SK-N-SH (cell line): ENCODE data around the gene ANKS1B. TPM values are rescaled to one million over a fixed set of nuclear protein-coding genes. Genes with fewer than 3 reads are reported as not detected.

Source experiments
- CTCF ChIA-PET: fragments of 300-600, 350-600 bp; formaldehyde crosslinking; extraction: SDS; loops from one replicate; lab custom pipeline; 2021; lab: Yijun Ruan, JAX
- POLR2A ChIA-PET: fragments of 350-600 bp; sonication (Branson Sonifier 250); formaldehyde crosslinking; extraction: SDS; loops from one replicate; lab custom pipeline; 2020; ENCODE audit warnings: antibody characterized with exemption, inconsistent platforms; lab: Yijun Ruan, JAX
- DNase-seq: peaks from one replicate; pipeline ENCODE4 v3.0.0; 2012
- H2AFZ ChIP-seq: fragments of 200-600 bp; sonication (generic); 2 replicates; pipeline ENCODE4 v1.8.1; 2016; ENCODE audit warnings: antibody characterized with exemption, mild to moderate bottlenecking, low read depth
- H3F3A ChIP-seq: fragments of 200-600 bp; sonication (generic); replicated peaks from 2 replicates; pipeline ENCODE3; 2016; ENCODE audit warnings: antibody characterized with exemption, mild to moderate bottlenecking; ENCODE audit not compliant: insufficient read depth
- H3K27ac ChIP-seq, 2 experiments: fragments of 200-500 bp in 1 of 2; fragments of 200-600 bp in 1 of 2; sonication (Bioruptor generic) in 1 of 2; sonication (generic), shearing (Covaris generic) in 1 of 2; 2 replicates each; pipeline versions ENCODE4 v1.5.1 to v1.6.1; 2014 to 2016; ENCODE audit warnings: low read depth in 2 of 2, inconsistent platforms in 1 of 2, low read length in 1 of 2, mild to moderate bottlenecking in 1 of 2, mixed read lengths in 1 of 2
- H3K27me3 ChIP-seq: fragments of 200-600 bp; sonication (generic), shearing (Covaris generic); 2 replicates; pipeline ENCODE4 v1.6.1; 2016; ENCODE audit warnings: mixed run types; ENCODE audit not compliant: insufficient read depth
- H3K36me3 ChIP-seq, 2 experiments: fragments of 200-500 bp in 1 of 2; fragments of 200-600 bp in 1 of 2; sonication (Bioruptor generic) in 1 of 2; sonication (generic) in 1 of 2; replicated peaks in 1 of 2; 2 replicates each; pipeline versions ENCODE3 to v1.5.1; 2014 to 2016; ENCODE audit warnings: low read length in 1 of 2, mild to moderate bottlenecking in 1 of 2; ENCODE audit not compliant: insufficient read depth in 2 of 2, control insufficient read depth in 1 of 2
- H3K4me1 ChIP-seq, 2 experiments: fragments of 200-500 bp in 1 of 2; fragments of 200-600 bp in 1 of 2; sonication (Bioruptor generic) in 1 of 2; sonication (generic), shearing (Covaris generic) in 1 of 2; 2 replicates each; pipeline versions ENCODE4 v1.5.1 to v1.6.1; 2014 to 2016; ENCODE audit warnings: low read depth in 1 of 2, low read length in 1 of 2, mixed run types in 1 of 2; ENCODE audit not compliant: insufficient read depth in 2 of 2, control insufficient read depth in 1 of 2
- H3K4me2 ChIP-seq: fragments of 200-600 bp; sonication (generic), shearing (Covaris generic); 2 replicates; pipeline ENCODE4 v1.6.1; 2017; ENCODE audit warnings: mixed run types
- H3K4me3 ChIP-seq, 2 experiments: fragments of 200-500 bp in 1 of 2; fragments of 200-600 bp in 1 of 2; sonication (Bioruptor generic) in 1 of 2; sonication (generic), shearing (Covaris generic) in 1 of 2; 2 replicates each; pipeline versions ENCODE4 v1.5.1 to v1.8.1; 2014 to 2016; ENCODE audit warnings: low read depth in 2 of 2, inconsistent platforms in 1 of 2, low read length in 1 of 2, mild to moderate bottlenecking in 1 of 2, mixed read lengths in 1 of 2, moderate library complexity in 1 of 2
- H3K79me2 ChIP-seq: fragments of 200-600 bp; sonication (generic); 2 replicates; pipeline ENCODE4 v1.8.1; 2017; ENCODE audit warnings: mild to moderate bottlenecking; ENCODE audit not compliant: insufficient read depth
- H3K9ac ChIP-seq: fragments of 200-600 bp; sonication (generic); 2 replicates; pipeline ENCODE4 v1.6.1; 2017; ENCODE audit warnings: mixed run types
- H3K9me2 ChIP-seq: fragments of 200-600 bp; sonication (generic); 2 replicates; pipeline ENCODE4 v1.6.1; 2017; ENCODE audit warnings: mixed run types
- H3K9me3 ChIP-seq: fragments of 200-600 bp; sonication (generic); 2 replicates; pipeline ENCODE4 v1.6.1; 2017; ENCODE audit warnings: mixed run types, mild to moderate bottlenecking, moderate library complexity
- H4K20me1 ChIP-seq: fragments of 200-600 bp; sonication (generic); 2 replicates; pipeline ENCODE4 v1.6.1; 2017; ENCODE audit warnings: mild to moderate bottlenecking, mixed run types; ENCODE audit not compliant: insufficient read depth
- JUND ChIP-seq: IDR thresholded peaks from 2 replicates; pipeline ENCODE4 v1.4.0; 2012
- TCF12 ChIP-seq: IDR thresholded peaks from 2 replicates; pipeline ENCODE4 v1.4.0; 2012
- YY1 ChIP-seq: IDR thresholded peaks from 2 replicates; pipeline ENCODE4 v1.4.0; 2012; ENCODE audit warnings: low read depth, mild to moderate bottlenecking
- WGBS: methylation state at CpG from one replicate; pipeline ENCODE4 v1.1.6; 2017; ENCODE audit warnings: low lambda C conversion rate; 5-methylcytosine and 5-hydroxymethylcytosine counted together
- polyA plus RNA-seq, 3 experiments: library from polyadenylated mRNA; depleted of rRNA; stranded (reverse); fragments of >200 nt; gene quantifications; 2 replicates each; pipeline ENCODE4 v1.2.3, GENCODE V29; 2012
- TF ChIP-seq, protein P1 (sequence below): fragments of 200-600 bp; sonication (generic); IDR thresholded peaks from 2 replicates; pipeline ENCODE4 v1.6.1; 2017; ENCODE audit warnings: antibody characterized with exemption, mild to moderate bottlenecking, moderate library complexity
- TF ChIP-seq, protein P2 (sequence below): IDR thresholded peaks from 2 replicates; pipeline ENCODE4 v1.6.1; 2012; ENCODE audit warnings: mild to moderate bottlenecking, low read depth, low read length, moderate library complexity
- TF ChIP-seq, protein P3 (sequence below): IDR thresholded peaks from 2 replicates; pipeline ENCODE4; 2012

Gene ANKS1B
- polyA plus RNA-seq, 1 of the 3 experiments (the other 2 are of a cell fraction): 1.8 TPM

DNA sequence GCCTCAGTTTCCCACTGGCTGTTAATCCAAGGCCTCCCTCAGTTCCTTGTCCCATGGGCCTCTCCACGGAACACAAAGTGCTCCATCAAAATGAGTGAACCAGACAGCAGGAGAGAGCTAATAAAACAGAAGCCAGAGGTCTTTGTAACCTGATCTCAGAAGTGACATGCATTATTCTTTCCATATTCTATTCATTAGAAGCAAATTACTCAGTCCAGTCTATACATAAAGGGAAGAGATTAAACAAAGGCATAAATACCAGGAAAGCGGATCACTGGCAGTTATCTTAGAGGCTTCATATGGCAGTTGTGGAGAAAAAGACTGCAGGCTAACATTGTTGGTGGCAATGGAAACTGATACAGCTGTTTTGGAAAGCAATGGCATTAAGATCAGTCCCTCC, 507.8 kb downstream of the ANKS1B start:
- H2AFZ ChIP-seq: no peak overlapping the region
- H3K9ac ChIP-seq: no peak overlapping the region
- WGBS: 55% methylated on average over 2 of the region's 2 CpGs
- H3K4me3 ChIP-seq: no peak overlapping the region
- TF ChIP-seq, protein P1, sequence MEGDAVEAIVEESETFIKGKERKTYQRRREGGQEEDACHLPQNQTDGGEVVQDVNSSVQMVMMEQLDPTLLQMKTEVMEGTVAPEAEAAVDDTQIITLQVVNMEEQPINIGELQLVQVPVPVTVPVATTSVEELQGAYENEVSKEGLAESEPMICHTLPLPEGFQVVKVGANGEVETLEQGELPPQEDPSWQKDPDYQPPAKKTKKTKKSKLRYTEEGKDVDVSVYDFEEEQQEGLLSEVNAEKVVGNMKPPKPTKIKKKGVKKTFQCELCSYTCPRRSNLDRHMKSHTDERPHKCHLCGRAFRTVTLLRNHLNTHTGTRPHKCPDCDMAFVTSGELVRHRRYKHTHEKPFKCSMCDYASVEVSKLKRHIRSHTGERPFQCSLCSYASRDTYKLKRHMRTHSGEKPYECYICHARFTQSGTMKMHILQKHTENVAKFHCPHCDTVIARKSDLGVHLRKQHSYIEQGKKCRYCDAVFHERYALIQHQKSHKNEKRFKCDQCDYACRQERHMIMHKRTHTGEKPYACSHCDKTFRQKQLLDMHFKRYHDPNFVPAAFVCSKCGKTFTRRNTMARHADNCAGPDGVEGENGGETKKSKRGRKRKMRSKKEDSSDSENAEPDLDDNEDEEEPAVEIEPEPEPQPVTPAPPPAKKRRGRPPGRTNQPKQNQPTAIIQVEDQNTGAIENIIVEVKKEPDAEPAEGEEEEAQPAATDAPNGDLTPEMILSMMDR: no peak
- TF ChIP-seq YY1 (no peak), JUND (no peak)
- TF ChIP-seq, protein P2, sequence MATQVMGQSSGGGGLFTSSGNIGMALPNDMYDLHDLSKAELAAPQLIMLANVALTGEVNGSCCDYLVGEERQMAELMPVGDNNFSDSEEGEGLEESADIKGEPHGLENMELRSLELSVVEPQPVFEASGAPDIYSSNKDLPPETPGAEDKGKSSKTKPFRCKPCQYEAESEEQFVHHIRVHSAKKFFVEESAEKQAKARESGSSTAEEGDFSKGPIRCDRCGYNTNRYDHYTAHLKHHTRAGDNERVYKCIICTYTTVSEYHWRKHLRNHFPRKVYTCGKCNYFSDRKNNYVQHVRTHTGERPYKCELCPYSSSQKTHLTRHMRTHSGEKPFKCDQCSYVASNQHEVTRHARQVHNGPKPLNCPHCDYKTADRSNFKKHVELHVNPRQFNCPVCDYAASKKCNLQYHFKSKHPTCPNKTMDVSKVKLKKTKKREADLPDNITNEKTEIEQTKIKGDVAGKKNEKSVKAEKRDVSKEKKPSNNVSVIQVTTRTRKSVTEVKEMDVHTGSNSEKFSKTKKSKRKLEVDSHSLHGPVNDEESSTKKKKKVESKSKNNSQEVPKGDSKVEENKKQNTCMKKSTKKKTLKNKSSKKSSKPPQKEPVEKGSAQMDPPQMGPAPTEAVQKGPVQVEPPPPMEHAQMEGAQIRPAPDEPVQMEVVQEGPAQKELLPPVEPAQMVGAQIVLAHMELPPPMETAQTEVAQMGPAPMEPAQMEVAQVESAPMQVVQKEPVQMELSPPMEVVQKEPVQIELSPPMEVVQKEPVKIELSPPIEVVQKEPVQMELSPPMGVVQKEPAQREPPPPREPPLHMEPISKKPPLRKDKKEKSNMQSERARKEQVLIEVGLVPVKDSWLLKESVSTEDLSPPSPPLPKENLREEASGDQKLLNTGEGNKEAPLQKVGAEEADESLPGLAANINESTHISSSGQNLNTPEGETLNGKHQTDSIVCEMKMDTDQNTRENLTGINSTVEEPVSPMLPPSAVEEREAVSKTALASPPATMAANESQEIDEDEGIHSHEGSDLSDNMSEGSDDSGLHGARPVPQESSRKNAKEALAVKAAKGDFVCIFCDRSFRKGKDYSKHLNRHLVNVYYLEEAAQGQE: no peak
- H3K36me3 ChIP-seq: no peaks in the 10 kb centered on the region
- H3K9me3 ChIP-seq: no peaks in the 10 kb centered on the region
- H3F3A ChIP-seq: no peaks in the 10 kb centered on the region
- no peak overlapping the region for H3K4me2 ChIP-seq
- no peaks in the 10 kb centered on the region for H4K20me1 ChIP-seq
- ChIA-PET CTCF (interaction anchor here (0.9 kb wide), 1 partner anchor 434 kb away, joined by 3 read pairs; no protein-coding TSS in a partner anchor), POLR2A (no interaction called here)
- H3K27me3 ChIP-seq: no peaks in the 10 kb centered on the region
- no peaks in the 10 kb centered on the region for H3K9me2 ChIP-seq
- H3K79me2 ChIP-seq: no peaks in the 10 kb centered on the region
- no peak for DNase-seq
- no peak overlapping the region for H3K27ac ChIP-seq
- no peaks in the 10 kb centered on the region; a peak in 1 of 4 replicates for H3K4me1 ChIP-seq

DNA sequence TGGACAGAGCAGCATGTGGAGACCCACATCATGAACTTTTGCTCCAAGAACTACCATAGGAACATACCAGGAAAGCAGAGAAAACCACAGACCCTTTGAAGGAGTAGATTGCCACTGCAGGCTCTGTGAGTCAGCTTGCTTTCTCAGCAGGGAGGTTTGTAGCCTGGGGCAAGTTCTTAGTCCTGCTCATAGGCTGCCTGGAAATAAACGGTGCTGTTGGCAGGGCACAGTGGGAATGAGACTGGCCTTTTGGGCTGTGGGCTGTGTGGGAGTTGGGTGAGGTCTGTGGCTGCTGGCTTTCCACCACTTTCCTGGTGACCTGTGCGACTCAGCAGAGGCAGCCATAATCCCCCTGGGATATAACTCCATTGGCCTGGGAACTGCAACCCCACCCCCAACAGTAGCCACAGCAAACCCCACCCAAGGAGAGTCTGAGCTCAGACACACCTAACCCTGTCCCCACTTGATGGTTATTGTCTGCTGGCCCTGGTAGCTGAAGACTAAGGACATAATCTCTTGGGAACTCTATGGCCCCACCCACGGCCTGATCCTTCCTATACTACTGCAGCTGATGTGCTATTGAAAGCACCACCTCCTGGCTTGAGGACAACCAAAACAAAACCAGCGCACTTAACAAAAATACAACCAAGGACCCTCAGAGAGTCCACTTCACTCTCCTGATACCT, 529.2 kb downstream of the ANKS1B start:
- Histone ChIP-seq H3K9me2 (no peaks in the 10 kb centered on the region), H3K4me1 (no peaks in the 10 kb centered on the region; a peak in 2 of 4 replicates), H4K20me1 (no peaks in the 10 kb centered on the region), H3F3A (no peaks in the 10 kb centered on the region), H2AFZ (no peak overlapping the region), H3K9me3 (no peaks in the 10 kb centered on the region), H3K4me2 (no peak overlapping the region), H3K79me2 (no peaks in the 10 kb centered on the region), H3K36me3 (no peaks in the 10 kb centered on the region), H3K27ac (no peak overlapping the region), H3K4me3 (no peak overlapping the region), H3K9ac (no peak overlapping the region), H3K27me3 (no peaks in the 10 kb centered on the region)
- ChIA-PET CTCF (no interaction called here), POLR2A (no interaction called here)
- TF ChIP-seq, protein P3, sequence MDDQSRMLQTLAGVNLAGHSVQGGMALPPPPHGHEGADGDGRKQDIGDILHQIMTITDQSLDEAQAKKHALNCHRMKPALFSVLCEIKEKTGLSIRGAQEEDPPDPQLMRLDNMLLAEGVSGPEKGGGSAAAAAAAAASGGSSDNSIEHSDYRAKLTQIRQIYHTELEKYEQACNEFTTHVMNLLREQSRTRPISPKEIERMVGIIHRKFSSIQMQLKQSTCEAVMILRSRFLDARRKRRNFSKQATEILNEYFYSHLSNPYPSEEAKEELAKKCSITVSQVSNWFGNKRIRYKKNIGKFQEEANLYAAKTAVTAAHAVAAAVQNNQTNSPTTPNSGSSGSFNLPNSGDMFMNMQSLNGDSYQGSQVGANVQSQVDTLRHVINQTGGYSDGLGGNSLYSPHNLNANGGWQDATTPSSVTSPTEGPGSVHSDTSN: 0 out of 2 replicates have a peak, but pooled peaks have one; percentile 5
- TF ChIP-seq TCF12: no peak
- WGBS: 37% methylated on average over 4 of the region's 4 CpGs
- DNase-seq: no peak
